Dermis microvascular lymphatic vessel endothelial cell (primary cell): ENCODE results near the gene RAB21. TPM values are rescaled to one million over a fixed set of nuclear protein-coding genes. Genes with fewer than 3 reads are reported as not detected.
"Not testable (repeated sequence)": the region's sequence is repeated elsewhere in the genome, so short reads cannot be mapped to it uniquely, and the experiment has no call there.

Experiments used
- DNase-seq, 2 donors: peaks; one replicate each; pipeline versions ENCODE4 v3.0.0 to v3.0.0-alpha.2; 2010; ENCODE audit warnings: low read depth in 2 of 2
- total RNA-seq: library from RNA; depleted of rRNA; stranded (reverse); fragments of >200 nt; gene quantifications from 2 replicates; pipeline ENCODE4 v1.2.1, GENCODE V29; 2014

RAB21 gene
- total RNA-seq, 1 donor from 2014 or later, result 6.2 TPM

DNA sequence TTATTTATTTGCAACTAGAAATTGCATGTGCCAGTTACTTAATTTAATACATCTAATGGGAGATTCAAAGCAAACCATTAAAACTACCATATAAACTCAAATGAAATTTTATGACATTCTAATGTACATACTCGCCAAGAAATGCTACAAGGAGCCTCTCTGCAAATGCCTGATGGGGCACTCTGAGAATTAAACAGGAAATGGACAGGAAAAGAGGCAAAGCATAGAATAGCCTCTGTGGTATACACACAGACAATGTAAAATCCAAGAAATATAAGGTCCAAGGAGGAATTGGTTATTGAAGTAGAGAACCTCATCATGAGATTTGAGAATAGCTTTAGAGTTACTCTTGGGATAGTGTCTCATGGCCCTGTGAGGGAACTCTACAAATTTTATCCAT is 41.2 kb downstream of the RAB21 start:
- no peak for DNase-seq

DNA sequence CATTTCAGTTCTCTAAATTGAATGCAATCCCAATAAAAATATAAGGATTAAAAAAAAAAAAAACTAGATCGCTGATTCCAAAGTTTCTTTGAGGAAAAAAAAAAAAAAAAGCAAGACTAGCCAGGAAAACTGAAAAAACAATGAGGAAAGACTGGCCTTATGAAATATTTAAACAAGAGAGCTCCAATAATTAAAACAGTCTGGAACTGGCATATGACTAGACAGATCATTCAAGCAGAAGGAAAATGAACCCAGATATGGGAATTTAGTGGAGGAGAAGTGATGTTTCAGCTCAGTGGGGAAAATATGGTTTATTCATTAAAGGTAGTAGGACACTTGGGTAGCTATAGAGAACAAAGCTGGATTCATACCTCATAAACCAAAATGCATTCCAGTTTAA is 42.9 kb downstream of the RAB21 start:
- DNase-seq, result no peak

- peak; percentile 61 to 64 for DNase-seq
Measured at GRCh38 chr12:71799106-71799505, 44.4 kb downstream of the RAB21 start.

DNA sequence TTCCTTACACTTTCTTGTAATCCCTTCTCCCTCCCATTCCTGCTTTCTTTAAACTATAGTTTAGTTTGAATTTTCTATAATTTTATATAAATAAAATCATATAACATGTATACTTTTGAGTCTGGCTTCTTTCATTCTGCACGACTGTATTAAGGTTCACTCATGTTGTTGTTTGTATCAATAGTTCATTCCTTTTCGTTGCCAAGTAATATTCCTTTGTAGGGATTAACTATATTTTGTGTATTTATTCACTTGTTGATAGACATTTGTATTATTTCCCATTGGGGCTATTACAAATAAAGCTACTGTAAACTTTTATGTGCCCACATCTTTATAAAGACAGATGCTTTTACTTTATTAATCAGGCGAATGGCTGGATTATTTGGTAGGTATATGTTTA is 45.5 kb downstream of the RAB21 start:
- no peak for DNase-seq

DNA sequence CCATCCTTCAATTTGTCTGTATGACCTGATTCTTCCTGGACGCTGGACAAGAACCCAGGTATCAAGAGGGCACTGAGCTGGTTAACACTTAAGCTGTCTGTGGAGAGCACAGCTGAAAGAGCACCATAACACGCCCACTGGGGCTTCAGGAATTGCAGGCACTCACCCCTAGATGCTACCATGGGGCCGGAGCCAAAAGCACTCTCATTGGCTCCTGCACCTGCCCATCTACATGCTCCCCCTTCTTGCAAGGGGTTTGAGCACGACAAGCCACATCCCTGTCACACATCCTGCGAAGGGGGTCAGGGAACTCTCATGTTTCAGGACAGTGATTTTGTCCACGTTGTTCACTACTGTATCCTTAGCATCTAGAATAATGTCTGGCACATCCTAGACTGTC is 49.8 kb downstream of the RAB21 start:
- DNase-seq, result no peak

DNA sequence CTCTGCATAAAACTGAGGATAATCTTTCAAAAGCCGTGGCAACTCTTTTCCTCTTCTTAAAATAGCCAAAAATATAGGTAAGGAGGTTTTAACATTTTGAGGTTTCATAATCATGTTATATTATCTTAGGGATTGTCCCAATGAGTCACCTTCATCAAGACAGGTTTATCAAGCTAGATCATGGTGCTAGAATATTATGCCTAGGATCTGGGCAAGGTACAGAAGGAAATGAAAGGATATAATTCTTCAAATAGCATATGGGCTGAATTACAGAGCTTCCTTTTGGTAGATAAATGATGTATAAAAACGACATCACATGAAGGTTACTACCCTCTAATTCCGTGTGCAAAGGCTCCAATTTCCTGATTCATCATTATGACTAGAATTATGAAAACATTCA is 56.3 kb downstream of the RAB21 start:
- no peak for DNase-seq

- not testable (repeated sequence) for DNase-seq
Measured at GRCh38 chr12:71815242-71815641, 60.6 kb downstream of the RAB21 start.

GRCh38 chr12:71822088-71822487 is 67.4 kb downstream of the RAB21 start:
- DNase-seq, result not testable (repeated sequence)

GRCh38 chr12:71828813-71829212 is 74.2 kb downstream of the RAB21 start:
- DNase-seq, result no peak

DNA sequence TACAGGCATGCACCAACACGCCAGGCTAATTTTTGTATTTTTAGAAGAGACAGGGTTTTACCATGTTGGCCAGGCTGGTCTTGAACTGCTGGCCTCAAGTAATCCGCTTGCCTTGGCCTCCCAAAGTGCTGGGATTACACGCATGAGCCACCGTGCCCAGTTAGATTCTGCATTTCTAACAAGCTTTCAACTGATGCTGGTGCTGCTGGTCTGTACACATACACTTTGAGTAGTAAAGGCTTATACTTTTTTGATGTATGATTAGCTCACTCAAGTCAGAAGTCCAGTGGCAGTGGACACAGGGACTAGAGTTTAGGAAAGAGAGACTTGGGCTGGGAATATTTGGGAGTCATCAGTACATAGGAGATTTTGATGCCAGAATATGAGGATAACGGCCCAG is 82.7 kb downstream of the RAB21 start:
- DNase-seq, result no peak

GRCh38 chr12:71838231-71838630 is 83.6 kb downstream of the RAB21 start:
- no peak for DNase-seq

DNA sequence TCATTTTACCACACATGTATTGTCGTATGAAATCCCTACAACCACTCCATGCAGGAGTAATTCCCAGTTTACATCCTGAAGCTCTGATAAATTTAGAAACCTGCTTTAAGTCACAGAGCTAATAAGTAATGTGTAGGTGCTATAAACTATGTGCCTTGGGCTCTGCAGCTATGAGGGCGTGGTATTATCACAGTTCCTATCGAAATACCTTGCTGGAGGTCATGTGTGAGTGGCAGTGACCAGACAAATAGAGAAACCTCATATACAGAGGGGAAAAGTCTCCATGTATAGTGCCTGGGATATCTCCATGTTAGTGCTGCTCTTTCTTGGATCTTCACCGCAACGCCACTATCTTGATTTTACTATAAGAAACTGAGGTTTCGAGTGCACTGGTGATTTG is 84.0 kb downstream of the RAB21 start:
- no peak for DNase-seq

- DNase-seq, result peak; percentile 89 to 92
Measured at GRCh38 chr12:71840231-71840847, 85.7 kb downstream of the RAB21 start.

GRCh38 chr12:71846322-71846940 is 91.8 kb downstream of the RAB21 start:
- DNase-seq, result peak; percentile 67 to 68

DNA sequence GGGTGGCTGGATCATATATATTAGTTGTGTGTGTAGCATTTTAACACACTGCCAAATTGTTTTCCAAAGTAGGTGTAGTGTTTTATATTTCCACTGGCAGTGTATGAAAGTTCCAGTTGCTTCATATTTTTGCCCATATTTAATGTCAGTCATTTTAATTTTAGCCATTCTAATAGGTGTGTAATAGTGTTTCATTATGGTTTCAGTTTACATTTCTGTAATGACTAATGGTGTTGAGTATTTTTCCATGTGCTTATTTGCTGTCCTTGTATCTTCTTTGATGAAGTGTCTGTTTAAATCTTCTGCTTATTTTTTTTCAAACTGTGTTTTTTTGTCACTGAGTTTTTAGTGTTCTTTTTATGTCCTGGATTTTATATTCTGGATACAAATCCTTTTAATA is 93.5 kb downstream of the RAB21 start:
- peak; percentile 26 to 29 for DNase-seq

DNA sequence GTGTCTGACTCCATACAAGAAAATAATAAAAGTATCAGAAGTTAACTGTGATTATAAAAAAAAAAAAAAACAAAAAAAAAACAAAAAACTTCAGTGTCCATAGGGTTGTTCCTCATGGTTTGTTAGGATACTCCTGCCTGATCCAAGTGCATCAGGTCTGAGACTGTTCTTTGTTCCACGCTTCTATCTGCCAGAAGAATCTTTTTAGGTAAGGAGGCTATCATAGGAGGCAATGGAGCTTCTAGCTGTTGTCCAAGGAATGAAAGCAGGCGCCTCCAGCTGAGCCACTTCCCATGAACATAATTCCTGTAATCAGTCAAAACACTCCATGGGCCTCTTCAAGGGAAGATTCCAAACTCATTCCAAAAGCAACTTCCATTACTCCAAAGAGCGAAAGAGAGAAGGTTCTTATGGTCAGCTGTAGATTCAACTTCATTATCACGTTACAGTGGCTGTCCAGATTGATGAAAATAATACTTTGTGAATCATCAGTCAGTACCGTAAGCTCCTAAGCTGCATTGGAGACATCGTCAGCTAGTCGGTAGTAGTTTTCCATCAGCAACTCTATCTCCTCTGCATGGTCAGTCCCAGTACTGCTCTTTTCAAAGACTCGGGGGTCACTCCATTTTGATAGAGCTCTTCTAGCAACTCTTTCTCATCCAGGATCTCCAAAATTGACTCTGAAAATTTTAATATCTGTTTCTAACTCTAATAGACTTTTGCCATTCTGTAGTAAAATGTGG is 94.6 kb downstream of the RAB21 start:
- DNase-seq, result no peak

Other genes with a start within 250 kb of the RAB21 start
- gene ZFC3H1, start 91.0 kb upstream of the RAB21 start, total RNA-seq, result 11.4 and 16.8 TPM in 2 replicates
- gene THAP2, start 90.6 kb upstream of the RAB21 start, total RNA-seq, result 2.1 and 2.7 TPM in 2 replicates
- 34.5 and 42.5 TPM in 2 replicates for gene TMEM19, start 68.8 kb upstream of the RAB21 start, total RNA-seq
- 19.4 and 39.1 TPM in 2 replicates for gene TBC1D15, start 84.9 kb downstream of the RAB21 start, total RNA-seq
- not detected in 2 replicates for gene TPH2, start 184.0 kb downstream of the RAB21 start, total RNA-seq